Peyer's patch (tissue), 4 donors: ENCODE measurements around the gene ENHO.

ENCODE experiments used
- POLR2A ChIP-seq, 2 donors: fragments of 450-650 bp; IDR thresholded peaks; one replicate each; pipeline ENCODE4 v1.5.1; 2017; ENCODE audit warnings: antibody characterized with exemption in 2 of 2, mild to moderate bottlenecking in 2 of 2, moderate library complexity in 2 of 2
- TF ChIP-seq, protein P1 (sequence below), 6 experiments: fragments of 450-650 bp in 4 of 6; fragments of 200-600 bp in 2 of 6; sonication (generic) in 1 of 6; IDR thresholded peaks; one replicate each; pipeline ENCODE4 v1.5.1; 2017 to 2019; ENCODE audit warnings: antibody characterized with exemption in 6 of 6, mild to moderate bottlenecking in 3 of 6, moderate library complexity in 1 of 6

DNA sequence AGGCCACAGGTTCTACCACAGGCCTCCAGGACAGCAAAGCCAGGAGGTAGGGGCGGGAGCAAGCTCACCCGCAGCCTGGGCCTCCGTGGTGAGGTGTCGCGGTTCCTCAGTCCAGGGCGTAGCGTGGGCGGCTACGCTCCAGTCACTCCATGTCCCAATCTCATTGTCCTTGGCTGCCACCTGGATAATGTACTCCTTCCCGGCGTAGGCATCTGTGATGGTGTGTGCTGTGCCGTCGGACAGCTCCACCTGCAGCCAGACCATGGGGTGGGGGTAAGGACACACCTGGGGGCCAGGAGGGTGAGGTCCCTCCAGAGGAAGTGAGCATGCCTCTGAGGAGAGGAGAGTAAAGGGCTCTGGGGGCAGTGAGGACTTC, 29.8 kb upstream of the ENHO start:
- TF ChIP-seq, protein P1, sequence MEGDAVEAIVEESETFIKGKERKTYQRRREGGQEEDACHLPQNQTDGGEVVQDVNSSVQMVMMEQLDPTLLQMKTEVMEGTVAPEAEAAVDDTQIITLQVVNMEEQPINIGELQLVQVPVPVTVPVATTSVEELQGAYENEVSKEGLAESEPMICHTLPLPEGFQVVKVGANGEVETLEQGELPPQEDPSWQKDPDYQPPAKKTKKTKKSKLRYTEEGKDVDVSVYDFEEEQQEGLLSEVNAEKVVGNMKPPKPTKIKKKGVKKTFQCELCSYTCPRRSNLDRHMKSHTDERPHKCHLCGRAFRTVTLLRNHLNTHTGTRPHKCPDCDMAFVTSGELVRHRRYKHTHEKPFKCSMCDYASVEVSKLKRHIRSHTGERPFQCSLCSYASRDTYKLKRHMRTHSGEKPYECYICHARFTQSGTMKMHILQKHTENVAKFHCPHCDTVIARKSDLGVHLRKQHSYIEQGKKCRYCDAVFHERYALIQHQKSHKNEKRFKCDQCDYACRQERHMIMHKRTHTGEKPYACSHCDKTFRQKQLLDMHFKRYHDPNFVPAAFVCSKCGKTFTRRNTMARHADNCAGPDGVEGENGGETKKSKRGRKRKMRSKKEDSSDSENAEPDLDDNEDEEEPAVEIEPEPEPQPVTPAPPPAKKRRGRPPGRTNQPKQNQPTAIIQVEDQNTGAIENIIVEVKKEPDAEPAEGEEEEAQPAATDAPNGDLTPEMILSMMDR (IDR thresholded peaks at IDR 0.05), result no peak
- no peak for TF ChIP-seq POLR2A (IDR thresholded peaks at IDR 0.05)
